ENCODE data around the gene ABHD10.

The ABHD10 gene

GRCh38 chr3:111993038-111993437 lies 14.2 kb downstream of the ABHD10 start:
- no peak for DNase-seq (ENCODE audit: extremely low spot score)
- POLR2A ChIA-PET = no interaction called here
- TF ChIP-seq CTCF (IDR thresholded peaks at IDR 0.05; ENCODE audit: control extremely low read depth, extremely low read depth, low read depth, missing control alignments) = no peak
- CTCF ChIA-PET = interaction anchor here (1.5 to 20.7 kb wide), 4 partner anchors 11 to 51 kb away, joined by 4 to 383 read pairs (median 20); no protein-coding TSS in a partner anchor

GRCh38 chr3:111998636-111999483 lies 20.0 kb downstream of the ABHD10 start, which contains the start of gene TAGLN3:
TSS of gene TAGLN3 (plus strand) at chr3:111998922. CDS start at chr3:111999423, 501 bp downstream.
- ChIA-PET CTCF (interaction anchor here (0.8 to 20.7 kb wide), 5 partner anchors 11 to 42 kb away, joined by 3 to 383 read pairs (median 7); partner anchors contain the start of gene ABHD10), POLR2A (no interaction called here)
- peak; percentile 33 for DNase-seq (ENCODE audit: extremely low spot score)
- TF ChIP-seq CTCF (IDR thresholded peaks at IDR 0.05; ENCODE audit: control extremely low read depth, extremely low read depth, low read depth, missing control alignments) = no peak

- CTCF ChIA-PET = interaction anchor here (0.8 to 20.7 kb wide), 5 partner anchors 11 to 41 kb away, joined by 3 to 383 read pairs (median 7); partner anchors contain the start of gene ABHD10
- no peak for DNase-seq (ENCODE audit: extremely low spot score)
- no peak for TF ChIP-seq CTCF (IDR thresholded peaks at IDR 0.05; ENCODE audit: control extremely low read depth, extremely low read depth, low read depth, missing control alignments)
- POLR2A ChIA-PET = no interaction called here
These were observed 20.9 kb downstream of the ABHD10 start for GRCh38 chr3:111999484-112000324.

GRCh38 chr3:112000367-112000771 lies 21.5 kb downstream of the ABHD10 start:
- TF ChIP-seq CTCF (IDR thresholded peaks at IDR 0.05; ENCODE audit: control extremely low read depth, extremely low read depth, low read depth, missing control alignments) = no peak
- CTCF ChIA-PET = interaction anchor here (1.6 to 20.7 kb wide), 3 partner anchors 9 to 12 kb away, joined by 4 to 383 read pairs (median 73); no protein-coding TSS in a partner anchor
- POLR2A ChIA-PET = no interaction called here
- no peak for DNase-seq (ENCODE audit: extremely low spot score)

- CTCF ChIA-PET = interaction anchor here (1.6 to 20.7 kb wide), 4 partner anchors 10 to 42 kb away, joined by 4 to 383 read pairs (median 40); no protein-coding TSS in a partner anchor
- POLR2A ChIA-PET = no interaction called here
- no peak for DNase-seq (ENCODE audit: extremely low spot score)
- TF ChIP-seq CTCF (IDR thresholded peaks at IDR 0.05; ENCODE audit: control extremely low read depth, extremely low read depth, low read depth, missing control alignments) = no peak
These were observed 22.1 kb downstream of the ABHD10 start for GRCh38 chr3:112000966-112001365.

- no peak for TF ChIP-seq CTCF (IDR thresholded peaks at IDR 0.05; ENCODE audit: control extremely low read depth, extremely low read depth, low read depth, missing control alignments)
- POLR2A ChIA-PET = no interaction called here
- CTCF ChIA-PET = interaction anchor here (0.9 to 20.7 kb wide), 5 partner anchors 10 to 42 kb away, joined by 3 to 383 read pairs (median 6); no protein-coding TSS in a partner anchor
- no peak for DNase-seq (ENCODE audit: extremely low spot score)
These were observed 22.7 kb downstream of the ABHD10 start for GRCh38 chr3:112001526-112001925.

Data from GM10248 (cell line).